GM21367 (cell line): ENCODE data around the gene FOXA2.
"Not testable (repeated sequence)": the region's sequence is repeated elsewhere in the genome, so short reads cannot be mapped to it uniquely, and the experiment has no call there.

Experiments used
- ATAC-seq: cut with Tn5 transposase; IDR thresholded peaks from one replicate; pipeline ENCODE4 v1.9.1; 2021; ENCODE audit not compliant: unreplicated experiment

Gene FOXA2

GRCh38 chr20:22569353-22569752 lies 15.0 kb downstream of the FOXA2 start:
- no peak for ATAC-seq

- ATAC-seq: no peak
Measured at GRCh38 chr20:22568872-22569344, 15.5 kb downstream of the FOXA2 start.

GRCh38 chr20:22567944-22568871 lies 16.2 kb downstream of the FOXA2 start:
- ATAC-seq: no peak

DNA sequence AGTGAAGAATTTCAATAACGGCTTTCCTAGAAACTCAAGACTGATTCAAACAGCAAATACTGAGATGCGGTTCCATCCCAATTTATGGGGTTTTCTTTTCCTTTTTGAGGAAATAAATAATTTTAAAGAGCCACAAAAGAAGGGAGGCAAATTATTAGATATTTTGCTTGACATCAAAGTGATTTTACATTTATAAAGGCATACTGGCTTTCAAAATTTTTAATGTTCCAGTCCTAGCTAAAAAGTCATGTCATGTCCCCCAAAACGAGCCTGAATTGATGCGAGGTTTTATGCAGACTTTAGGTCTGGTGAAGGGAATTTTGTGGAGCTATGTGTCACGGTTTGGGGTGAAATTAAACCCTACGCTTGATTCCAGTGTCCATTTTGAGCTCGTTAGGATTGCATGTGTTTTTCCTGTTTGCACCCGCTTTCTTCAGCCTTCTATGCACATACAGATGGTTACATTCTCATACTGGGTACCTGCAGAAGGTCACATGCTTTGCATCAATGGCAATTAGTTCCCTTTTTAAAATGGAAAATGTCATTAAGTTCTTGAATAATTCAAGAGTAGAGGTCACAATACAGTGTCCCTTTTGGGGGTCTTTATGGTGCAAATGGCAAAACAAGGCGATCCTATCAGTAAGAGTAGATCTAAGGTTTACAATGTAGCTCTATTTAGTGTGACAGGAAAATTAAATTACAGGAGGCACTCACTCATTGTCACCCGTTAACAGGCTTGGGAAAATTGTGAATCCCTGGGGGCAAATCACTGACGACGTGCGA lies 17.3 kb downstream of the FOXA2 start:
- ATAC-seq: no peak

GRCh38 chr20:22563062-22563965 lies 21.1 kb downstream of the FOXA2 start:
- ATAC-seq: no peak

GRCh38 chr20:22562620-22563019 lies 21.8 kb downstream of the FOXA2 start:
- ATAC-seq: no peak

- no peak for ATAC-seq
Measured at GRCh38 chr20:22561965-22562577, 22.3 kb downstream of the FOXA2 start.

DNA sequence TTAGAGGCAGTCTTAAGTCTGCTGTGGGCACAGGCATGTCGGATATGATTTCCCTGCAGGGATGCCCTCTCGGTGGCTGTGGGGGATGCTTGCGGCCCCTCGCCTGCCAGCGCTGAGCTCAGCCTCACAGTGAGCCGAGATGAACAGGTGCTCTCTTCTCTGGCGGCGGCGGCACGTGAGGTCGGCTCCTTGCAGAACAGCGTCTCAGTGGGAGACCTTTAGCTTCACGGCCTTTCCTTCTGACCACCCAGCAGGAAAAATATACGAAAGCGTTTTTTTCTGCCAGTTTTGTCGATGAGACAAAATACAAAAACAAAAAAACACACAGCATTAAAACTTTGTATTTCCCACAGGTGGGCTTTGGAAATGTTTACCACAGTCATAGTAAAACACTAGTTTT lies 23.6 kb downstream of the FOXA2 start:
- ATAC-seq: no peak

DNA sequence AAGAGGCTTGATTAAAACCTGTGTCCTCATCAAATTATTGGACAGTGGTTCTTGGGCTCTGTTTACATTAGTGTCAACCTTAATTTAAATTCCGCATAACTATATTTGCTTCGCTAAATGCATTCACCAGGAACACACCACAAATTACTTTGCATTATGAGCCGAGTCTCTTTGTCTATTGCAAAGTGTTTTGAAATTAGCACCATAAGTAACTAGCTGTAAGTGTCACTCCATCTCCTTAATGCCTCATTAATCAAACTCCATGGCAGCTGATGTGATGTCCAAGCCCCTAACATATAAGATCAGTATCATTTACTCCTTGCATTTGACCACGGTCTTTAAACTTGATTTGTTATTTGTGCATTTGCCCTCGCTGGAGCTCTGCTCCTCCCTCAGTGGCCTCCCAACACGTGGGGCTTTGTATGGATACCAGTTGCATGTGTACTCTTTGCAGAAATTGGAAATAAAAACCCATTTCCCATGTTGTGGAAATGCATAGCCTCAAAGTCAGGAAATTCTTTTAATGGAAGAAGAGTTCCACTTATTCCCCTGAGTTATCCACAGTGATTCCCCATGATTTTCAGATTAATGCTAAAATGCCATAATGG lies 24.6 kb downstream of the FOXA2 start:
- ATAC-seq: no peak

DNA sequence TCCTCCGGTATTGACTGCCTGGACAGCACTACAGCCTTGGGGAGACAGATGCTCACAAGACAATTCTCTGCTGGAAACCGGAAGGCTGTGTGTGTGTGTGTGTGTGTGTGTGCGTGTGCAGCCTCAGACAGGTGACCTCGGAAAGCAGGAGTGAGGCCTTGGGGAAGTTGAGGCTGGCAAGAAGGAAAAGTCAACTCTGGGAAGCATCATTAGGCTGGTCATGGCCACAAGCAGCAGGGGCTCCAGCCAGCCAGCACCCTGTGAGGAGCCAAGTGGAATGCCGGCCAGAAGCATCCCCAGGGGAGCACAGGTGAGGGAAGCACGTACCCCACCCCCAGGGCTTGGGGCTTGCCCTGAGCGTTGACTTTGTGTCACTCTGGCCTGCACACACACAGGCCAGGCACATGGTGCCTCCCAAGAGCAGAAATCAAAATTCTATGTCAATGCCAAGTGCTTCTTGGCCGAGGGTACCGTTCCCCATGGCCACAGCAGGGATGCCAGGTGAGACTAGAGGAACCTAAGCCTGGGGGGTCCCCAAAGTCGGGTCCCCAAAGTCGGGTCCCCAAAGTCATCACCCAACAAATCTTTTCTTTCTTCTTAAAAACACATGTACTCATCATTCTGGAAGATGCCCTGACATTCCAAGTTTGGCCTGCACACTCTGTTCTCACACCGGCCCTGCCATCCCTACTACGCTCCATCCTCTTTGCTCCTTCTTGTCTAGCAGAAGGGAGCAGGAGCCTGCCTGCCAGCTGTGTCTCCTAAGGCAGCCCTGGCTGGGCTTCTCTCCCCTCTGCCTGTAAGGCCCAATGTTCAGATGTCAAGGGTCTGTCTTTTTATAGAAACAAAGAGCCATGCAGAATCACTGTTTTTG lies 26.7 kb downstream of the FOXA2 start:
- ATAC-seq: no peak

DNA sequence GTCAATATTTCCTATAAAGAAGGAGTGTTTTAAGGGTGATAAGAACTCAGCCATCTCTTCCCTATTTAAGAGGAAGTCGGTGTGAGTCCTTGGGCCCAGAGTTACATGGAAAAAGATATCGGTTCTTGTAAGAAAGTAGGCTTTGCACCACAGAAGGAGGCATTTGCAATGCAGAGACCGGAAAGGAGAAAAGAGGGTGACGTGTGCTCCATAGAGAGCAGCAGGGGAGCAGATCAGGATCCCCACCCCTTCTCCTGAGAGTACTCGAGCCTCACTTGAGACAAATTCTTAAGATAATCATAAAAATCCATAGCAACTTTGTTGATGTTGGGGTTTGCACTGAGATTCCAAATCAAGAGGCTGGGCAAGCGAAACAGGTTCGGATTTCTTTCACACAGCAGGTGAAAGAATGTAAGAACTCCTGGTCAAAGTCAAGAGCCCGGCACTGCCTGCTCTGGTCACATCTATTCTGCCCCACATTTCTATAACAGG lies 27.8 kb downstream of the FOXA2 start:
- ATAC-seq: no peak

- ATAC-seq: no peak
Measured at GRCh38 chr20:22555791-22556564, 28.4 kb downstream of the FOXA2 start.

GRCh38 chr20:22554391-22554790 lies 30.0 kb downstream of the FOXA2 start:
- no peak for ATAC-seq

DNA sequence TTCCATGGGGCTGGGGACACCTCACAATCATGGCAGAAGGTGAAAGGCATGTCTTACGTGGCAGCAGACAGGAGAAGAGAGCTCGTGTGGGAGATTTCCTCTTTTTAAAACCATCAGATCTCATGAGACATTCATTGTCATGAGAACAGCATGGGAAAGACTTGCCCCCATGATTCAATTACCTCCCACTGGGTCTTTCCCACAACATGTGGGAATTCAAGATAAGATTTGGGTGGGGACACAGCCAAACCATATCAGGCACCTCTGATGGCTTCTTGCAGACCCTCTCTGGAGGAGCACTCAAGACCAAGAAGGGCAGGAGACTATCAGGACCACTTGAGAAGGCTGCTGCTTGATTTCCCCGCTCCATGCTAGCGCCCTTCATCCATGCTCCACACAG lies 33.9 kb downstream of the FOXA2 start:
- ATAC-seq: not testable (repeated sequence)

DNA sequence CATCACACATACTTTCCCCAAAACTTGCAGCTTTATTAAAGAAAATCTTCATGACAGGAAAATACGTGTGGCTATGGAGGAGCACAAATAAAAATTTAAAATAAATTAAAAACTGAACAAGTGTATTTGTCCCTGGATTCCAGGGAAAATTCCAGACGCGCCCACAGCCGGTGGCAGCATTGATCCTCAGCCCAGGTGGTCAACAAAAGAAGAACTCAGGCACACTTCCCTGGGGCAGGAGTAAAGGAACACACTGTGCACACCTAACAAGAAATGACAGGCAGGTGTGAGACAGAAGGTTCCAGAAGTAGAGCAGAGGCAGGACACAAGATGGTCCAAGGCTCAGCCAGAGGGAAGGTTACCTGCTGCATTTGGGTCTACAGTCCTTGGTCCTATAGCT lies 36.3 kb downstream of the FOXA2 start:
- no peak for ATAC-seq

GRCh38 chr20:22546344-22546743 lies 38.0 kb downstream of the FOXA2 start:
- ATAC-seq: no peak

DNA sequence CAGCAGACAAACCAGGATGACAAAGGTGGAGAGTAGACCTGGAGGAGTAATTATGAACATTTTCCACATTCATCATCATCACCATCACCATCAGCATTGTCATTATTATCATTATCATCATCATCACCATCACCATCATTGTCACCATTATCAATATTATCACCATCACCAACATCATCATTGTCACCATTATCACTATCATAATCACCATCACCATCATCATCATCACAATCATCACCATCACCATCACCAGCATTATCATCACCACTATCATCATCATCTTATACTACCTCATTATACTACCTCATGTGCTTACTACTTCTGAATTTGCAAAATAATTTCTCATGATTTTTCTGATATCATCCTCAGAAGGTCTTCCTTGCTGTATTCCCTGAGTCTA lies 39.3 kb downstream of the FOXA2 start:
- no peak for ATAC-seq

GRCh38 chr20:22544462-22544861 lies 39.9 kb downstream of the FOXA2 start:
- ATAC-seq: no peak
